HG03280 (cell line): ENCODE data around the gene PLCH1.

Experiments
- ATAC-seq: cut with Tn5 transposase; IDR thresholded peaks from one replicate; pipeline ENCODE4 v1.9.1; 2021; ENCODE audit warnings: mild to moderate bottlenecking, moderate library complexity; ENCODE audit not compliant: unreplicated experiment

Gene PLCH1

DNA sequence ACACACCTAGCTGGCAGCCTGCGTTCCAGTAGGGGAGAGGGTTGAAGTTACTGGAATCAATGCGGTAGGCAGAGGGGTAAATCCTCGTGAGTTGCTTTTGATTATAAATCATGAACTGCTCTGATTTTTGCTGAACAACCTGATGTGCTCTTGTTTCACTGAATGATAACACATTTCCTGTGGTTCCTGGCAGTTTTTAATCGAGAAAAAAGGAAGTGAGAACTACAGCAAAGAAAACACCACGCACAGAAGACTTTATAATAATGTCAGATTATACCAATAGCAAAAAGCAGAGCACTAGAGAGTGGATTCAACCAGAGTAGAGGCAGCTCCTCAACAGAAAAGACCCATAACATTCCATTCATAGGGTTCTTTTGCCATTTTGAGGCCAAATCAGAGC, 250.5 kb downstream of the PLCH1 start:
- ATAC-seq = no peak

DNA sequence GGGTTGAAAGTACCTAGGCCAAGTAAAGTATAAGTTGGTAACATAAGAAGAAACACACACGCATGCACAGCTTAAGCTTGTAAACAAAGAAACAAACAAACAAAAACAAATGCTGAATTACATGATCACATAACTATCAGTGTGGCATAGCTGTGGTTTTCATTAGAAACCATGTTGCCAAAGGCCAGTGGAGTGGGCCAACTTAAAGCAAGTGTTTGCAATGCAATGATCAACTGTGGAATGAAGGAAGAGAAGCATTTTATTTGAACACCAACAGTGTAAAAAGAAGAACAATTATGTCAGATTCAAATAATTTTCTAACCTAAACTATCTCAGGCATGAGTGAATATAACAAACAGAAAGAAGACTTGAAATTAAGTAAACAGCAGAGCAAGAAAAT, 252.0 kb downstream of the PLCH1 start:
- no peak for ATAC-seq

DNA sequence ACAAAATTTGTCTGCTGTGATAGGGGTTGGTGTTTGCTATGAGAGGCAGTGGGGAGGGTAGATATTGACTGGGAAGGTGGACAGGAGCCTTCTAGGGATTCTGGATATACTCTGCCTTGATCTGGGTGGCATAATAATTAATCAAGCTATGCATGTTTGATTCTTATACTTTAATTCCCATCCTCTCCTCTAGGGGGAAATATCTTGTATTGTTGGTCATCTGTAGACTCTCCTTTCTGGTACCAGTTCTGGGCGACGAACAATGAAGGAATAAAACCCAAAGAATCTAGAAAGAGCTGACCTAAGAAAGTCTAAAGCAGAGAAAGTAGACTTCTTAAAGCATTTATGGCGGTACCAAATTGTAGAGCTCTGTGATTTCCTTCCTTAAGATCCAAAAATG, 253.2 kb downstream of the PLCH1 start:
- no peak for ATAC-seq

DNA sequence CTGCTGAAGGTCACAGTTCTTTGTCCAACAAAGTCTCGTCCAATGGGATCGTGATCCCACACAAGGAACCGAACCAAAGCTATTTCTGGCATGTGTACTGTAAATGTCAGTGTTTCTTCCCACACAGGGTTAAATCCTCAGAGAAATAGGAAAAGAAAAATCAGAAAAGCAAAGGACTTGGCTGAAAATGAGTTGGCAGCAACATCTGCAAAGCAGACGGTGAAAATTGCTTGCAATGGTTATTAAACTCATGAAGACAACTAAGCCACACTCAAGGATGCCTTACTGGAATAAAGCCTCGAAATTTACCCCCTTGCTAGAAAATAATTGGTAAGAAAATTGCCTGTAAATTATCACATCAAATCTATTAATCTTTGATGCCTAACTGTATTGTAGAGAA, 256.2 kb downstream of the PLCH1 start:
- no peak for ATAC-seq

DNA sequence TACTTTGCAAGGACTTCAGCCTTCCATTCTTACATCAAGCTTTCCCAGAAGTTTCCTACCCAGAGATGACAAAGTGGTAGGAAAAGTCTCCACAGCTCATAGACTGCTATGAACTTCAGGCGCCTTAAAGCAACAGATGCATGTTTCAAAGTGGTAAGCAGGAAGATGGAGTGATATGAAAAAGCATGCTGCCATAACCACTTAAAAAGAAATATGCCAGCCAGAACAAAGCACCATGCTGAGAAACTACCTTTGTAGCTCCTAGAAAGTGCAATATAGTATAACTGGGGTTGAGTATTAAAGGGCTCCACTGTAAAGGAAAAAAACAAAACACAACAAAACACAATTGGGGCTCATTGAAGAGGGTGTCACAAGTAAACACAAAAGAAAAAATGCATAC, 259.0 kb downstream of the PLCH1 start:
- no peak for ATAC-seq

DNA sequence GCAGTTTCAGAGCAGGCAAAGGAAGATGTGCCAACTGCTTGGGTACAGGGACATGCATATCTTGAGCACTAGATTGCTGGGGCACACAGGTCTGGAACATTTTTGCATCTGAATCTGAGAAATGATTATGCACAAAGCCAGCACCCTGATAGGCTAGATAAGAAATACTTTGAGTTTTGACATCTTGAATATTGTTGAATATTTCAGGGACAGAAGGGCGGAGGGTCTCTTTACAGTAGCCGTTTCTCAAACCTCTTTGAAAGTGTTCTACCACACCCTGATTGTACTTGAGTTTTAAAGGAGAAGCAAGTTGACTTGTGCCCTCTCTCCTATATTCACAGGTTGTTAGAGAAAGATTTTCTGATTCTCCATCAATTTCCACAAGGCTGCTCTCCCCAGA, 263.3 kb downstream of the PLCH1 start:
- no peak for ATAC-seq

DNA sequence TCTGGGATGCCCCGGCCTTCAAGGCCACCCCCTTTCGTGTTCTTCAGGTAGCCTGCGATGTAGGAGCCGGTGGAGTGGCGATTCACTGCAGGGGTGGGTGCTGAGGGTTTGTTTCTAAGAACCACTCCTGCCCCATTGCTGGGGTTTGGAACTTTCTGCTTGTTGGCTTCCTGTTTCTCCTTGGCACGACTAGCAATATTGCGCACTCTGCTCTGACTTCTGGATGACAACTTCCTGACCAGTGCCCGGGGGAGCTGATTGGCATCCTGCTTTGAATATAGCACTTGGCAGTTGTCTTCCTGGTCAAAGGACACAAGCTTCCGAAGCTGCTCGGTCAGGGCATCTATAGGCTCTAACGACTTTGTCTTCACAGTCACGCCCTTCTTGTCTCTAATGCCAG, 263.8 kb downstream of the PLCH1 start:
- no peak for ATAC-seq

DNA sequence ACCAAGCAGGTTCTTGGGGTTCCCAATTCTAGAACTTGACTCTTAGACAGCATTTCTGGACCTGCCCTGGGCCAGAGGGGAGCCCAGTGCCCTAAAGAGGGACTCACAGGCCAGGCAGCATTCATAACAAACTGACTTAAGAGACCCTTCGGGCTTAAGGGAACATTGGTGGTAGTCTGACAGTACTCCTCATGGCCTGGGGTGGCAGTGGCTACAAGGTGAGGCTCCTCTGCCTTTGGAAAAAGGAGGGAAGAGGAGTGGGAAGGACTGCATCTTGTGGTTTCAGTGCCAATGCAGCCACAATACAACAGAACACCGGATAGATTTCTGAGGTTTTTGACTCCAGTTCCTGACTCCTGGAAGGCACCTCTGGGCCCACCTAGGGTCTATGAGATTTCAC, 279.2 kb downstream of the PLCH1 start:
- ATAC-seq = no peak

DNA sequence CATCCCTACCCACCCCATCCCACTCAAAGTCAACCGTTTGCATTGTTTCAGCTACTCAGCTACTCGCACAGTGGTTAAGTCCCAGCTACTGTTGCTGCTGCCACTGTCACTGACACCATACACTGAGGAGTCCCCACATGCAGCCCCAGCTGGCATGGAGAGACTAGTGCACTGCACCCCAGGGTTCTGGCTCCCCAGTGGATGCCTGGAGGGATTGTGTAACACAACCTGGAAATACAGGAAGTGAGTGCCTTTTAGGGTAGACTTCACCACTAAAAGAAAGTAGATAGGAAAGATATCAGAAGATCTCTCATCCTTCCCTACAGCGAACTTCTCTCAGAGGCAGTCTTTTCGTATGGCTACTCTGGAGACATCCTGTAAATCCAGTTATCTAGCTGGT, 282.2 kb downstream of the PLCH1 start:
- ATAC-seq = no peak

DNA sequence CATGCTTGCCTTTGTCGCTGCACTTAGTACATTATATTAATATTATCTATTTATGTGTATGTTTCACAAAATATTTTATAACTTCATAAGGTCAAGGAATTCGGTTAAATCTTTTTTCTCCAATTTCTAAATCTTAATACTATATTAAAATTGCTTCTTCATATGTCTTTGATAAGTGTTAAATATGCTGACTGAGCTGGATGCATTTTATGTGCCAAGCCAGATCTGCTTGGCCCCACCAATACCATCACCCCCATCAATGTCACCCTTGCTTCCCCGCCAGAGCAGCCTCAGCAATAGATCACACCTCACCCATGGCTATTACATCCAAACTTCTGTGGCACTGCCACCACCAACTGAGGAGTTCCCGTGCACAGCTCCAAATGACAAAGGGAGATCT, 287.3 kb downstream of the PLCH1 start:
- ATAC-seq = no peak

DNA sequence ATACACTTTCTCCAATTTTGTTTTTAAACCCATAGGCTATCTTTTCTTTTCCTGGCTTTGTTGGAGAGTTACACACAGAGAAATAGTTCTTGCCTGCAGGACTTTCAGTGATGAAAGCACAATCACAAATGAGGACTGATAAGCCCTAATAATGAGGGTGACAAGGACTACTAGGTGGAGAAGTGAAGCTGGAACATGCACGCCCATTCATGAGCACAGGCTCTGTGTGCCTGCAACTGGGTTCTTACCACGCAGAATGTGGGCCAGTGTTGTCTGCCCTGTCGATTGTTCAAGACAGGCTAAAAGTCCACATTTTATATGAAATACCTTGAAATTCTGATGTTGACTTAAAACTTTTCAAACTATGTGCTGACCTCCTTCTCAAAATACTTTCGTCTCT, 289.1 kb downstream of the PLCH1 start:
- ATAC-seq = no peak

DNA sequence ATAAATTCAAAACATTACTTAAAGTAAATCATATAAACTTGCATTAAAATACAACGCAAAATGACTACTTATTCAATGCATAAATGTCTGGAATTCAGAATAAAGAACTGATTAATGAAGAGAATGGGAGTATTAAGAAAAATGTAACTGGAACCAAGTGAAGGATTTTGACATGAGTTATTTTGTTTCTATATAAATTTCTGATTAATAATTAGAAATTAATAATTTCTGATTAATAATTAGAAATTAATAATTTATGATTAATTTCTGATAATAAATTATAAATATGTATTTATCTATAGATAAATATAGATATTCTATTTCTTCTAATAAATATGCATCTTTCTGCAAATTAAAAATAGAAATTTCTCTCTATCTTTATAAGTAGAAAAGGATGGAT, 291.4 kb downstream of the PLCH1 start:
- ATAC-seq = no peak

DNA sequence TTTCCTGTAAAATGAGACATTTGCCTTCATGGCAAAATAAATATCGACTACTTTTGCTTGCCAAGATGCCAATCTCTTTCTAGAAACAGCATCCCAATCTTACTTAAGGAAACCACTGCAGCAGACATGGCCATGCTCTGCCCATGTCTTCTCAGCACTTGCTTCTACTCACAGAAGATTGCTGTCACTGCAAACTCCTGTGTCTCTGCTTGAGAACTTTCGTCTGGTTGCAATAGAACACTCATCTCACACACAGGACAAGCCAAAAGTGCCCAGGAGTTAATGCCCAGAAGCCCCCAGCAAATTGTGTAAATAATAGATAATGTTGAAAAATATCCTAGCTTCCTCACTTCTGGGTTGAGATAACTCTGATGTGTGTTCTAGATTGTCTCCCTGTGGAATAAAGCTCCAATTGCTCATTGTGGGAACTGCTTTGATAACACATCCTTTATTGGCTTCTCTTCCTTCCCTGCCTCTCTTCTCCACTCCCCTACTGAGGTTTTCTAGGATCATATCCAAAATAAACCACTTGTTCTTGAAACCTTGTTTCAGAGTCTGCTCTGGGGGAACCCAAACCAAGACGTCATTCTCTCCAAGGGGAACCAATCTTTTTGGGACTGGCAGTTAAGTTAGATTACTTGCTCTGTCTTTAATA, 295.1 kb downstream of the PLCH1 start:
- no peak for ATAC-seq

DNA sequence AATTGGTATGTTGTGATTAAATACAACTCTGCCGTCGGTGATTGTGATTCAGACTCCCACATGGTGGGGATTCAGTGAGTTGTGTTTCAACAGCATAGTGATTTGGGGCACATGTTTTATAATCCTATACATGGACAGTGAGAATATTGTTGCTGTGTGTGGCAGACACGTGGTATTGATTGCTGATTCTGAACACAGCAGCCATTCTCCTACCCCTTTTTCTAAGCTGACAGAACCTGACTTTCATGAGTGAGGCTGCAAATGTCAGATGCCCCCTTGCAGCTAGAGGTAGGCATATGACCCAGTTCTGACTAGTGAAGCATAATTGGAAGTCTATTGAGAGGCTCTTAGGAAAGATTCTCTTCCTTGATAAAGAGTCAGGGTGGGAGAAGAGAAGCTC, 296.3 kb downstream of the PLCH1 start:
- ATAC-seq = no peak

DNA sequence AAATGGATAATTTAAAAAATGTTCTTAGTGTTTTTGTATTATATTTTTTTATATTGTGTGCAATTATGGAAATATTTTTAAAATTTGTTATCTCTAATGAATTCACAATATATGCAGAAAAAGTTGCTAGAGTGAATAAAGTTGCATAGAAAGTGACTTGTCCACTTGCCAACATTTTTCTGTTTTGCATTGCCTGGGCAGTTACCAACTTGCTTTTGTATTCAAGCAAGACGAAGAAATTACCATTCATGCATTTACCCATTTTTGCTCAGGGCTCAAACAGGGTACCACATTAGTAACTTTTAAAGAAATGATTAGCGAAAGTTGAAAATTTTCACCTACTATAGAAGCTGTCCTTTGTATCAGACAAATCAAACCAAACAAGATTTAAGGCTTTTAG, 298.5 kb downstream of the PLCH1 start:
- no peak for ATAC-seq

DNA sequence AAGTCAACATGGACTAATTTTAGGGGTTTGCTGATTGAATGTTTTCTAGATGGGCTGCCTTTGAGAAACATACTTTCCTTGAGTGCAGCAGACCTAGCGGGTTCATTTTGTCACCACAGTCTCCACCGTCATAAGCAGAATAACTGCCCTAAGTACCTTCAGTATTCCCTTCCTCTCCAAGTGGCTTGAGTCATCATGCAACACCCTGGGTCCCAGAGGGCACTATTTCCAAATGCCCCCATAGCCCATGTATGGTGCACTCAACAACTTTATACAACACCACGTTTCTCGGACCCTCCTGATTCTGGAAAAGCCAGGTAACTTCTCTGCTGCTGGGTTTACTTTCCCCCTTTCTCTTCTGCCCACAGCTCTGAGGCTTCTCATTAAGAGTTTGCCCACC, 300.1 kb downstream of the PLCH1 start:
- no peak for ATAC-seq

DNA sequence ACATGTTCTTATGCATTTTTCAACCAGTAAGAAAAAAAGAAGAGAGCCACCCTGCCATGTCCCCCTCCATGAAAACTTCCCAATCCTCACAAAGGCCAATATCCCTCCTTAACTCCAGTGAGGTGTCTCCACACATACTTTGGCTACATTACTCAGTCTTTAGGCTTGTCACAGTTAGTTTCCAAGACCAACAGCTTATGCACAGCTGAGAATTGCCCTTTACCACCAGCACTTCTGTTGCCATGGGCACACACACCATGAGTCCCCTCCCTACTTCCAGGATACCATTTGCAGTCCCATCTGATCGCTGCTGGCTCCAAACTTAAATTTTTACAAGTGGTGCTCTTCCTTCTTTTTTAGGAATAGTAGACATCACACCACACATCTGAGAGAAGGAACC, 301.1 kb downstream of the PLCH1 start:
- ATAC-seq = no peak

DNA sequence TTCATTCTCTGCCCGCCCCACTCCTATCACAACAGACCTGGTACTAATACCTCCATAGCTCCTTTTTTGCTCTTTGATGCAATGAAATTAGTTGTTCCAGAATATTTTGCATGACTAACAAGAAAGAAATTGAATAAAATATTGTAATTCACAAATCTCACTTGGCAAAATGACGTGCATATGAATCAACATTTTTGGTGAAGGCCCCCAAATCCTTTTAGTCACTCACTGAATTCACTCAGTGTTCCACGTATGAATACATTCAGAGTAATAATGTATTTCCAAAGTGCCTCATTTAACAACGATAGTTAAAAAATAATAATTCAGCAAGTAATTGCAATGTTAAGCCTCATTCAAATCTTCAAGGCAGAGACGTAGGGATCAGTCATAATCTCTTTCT, 302.8 kb downstream of the PLCH1 start:
- no peak for ATAC-seq

DNA sequence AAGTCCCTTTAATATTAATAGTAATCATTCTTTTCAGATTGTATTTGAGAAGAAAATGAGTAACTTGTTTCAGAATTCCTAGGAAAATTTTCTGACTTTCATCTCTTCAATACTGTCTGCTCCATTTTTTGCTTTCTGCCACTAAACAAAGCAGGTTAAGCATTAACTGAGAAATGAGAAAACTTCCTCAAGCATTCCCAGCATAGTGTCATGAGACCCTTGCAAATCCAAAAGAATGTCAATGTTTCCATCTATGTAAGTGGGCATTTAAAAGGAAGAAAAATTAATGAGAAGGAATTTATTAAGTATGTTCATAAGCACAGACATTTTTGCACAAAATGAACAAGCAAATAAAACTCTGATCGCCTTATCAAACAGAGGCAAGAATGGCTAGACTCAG, 303.4 kb downstream of the PLCH1 start:
- no peak for ATAC-seq

DNA sequence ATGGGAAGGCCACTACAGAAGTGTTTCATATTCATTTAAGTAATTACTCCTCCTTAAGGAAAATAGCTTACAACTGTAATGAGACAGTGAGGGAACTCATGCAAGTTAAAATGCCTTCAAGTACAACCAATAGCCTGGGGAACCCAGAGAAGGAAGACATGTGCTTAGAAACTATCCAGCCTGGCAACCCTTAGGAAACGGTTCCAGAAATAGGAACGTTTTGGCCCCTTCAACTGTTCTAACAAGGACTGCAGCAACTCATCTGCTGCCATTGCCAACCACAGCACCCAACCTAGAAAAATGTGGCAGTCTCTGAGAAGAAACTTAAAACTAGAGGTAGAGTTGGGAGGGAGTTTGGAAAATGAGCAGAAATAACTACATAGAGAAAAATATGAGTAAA, 303.8 kb downstream of the PLCH1 start:
- no peak for ATAC-seq

DNA sequence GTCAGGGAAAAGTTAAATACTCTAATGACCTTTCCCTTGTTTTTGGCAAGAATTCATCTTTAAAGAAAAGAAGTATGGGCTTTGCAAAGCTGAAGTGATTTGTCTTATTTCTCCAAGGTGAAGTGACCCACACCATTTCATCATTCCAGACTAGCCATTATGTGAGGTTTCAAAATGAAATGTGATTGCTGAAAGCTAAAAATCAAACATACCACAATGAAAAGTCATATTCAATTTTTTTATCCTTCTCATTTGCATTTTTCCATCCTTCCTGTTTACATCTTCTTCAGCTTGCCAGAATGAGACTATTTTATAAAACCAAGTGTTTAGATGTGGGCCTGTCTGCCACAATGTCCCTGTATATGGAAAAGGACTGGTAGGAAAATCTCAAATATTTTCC, 309.1 kb downstream of the PLCH1 start:
- ATAC-seq = no peak

DNA sequence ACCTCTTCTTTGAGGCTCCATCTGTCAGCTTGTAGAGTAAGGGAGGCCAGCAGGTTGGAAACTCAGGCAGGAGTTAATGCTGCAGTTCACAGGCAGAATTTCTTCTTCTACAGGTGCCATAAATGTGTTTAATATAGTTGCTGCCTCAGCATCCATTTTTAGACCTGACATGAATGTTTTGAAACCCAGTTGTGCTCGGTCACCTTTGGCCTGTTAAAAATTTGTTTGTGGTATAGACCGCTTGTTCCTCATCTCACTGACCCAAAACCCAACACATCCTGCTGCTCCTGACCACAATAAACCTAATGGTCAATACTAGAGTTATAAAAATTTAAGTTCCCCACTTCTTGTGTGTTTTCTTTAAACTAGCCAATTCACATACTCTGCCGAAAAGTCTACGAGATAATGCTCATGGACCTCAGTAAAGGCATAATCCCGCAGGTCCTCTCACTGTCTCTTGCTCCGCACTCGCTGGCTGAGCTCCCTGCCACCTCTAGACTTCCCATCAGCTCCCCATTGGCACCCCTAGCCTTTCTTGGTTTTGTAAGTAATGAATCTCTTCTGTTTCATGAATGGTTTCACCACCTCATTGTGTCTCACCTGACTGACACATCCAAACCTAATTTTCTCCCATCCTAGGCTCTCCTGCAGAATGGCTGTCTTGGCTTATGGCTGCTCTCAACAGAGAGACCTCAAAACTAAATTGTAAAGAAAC, 312.9 kb downstream of the PLCH1 start:
- ATAC-seq = no peak

DNA sequence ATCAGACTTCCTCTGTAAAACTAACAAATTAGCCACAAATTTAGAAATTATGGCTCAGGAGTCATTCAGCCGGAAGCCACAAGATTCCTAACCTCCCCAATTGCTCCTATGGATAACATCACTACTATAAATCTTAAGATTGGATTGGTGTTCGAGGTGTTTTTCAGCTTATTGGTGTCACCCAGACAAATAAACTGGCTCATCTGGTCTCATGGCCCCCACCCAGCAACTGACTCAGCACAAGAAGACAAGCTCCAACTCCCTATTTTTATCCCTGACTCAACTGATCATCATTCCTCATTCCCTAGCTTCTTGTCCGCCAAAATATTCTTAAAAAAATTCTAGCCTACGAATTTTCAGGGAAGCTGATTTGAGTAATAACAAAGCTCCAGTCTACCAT, 316.3 kb downstream of the PLCH1 start:
- no peak for ATAC-seq
